IPS-20b (cell line): ENCODE results near the gene PEX14.

Experiments used
- H3K27ac ChIP-seq: one replicate; pipeline ENCODE4 v1.5.1; 2013; ENCODE audit warnings: low read length
- H3K27me3 ChIP-seq: 2 replicates; pipeline ENCODE4 v1.6.1; 2013; ENCODE audit warnings: mild to moderate bottlenecking, low read length, inconsistent platforms; ENCODE audit not compliant: insufficient read depth
- H3K36me3 ChIP-seq: 2 replicates; pipeline ENCODE4 v1.6.1; 2013; ENCODE audit warnings: low read depth, mild to moderate bottlenecking, inconsistent platforms, low read length, moderate library complexity; ENCODE audit not compliant: insufficient read depth
- H3K4me1 ChIP-seq: 2 replicates; pipeline ENCODE4 v1.6.1; 2013; ENCODE audit warnings: mild to moderate bottlenecking, control low read depth, inconsistent platforms, low read length, moderate library complexity; ENCODE audit not compliant: insufficient read depth
- H3K4me3 ChIP-seq: 2 replicates; pipeline ENCODE4 v1.5.1; 2013; ENCODE audit warnings: mild to moderate bottlenecking, low read length, inconsistent platforms
- H3K9ac ChIP-seq: 2 replicates; pipeline ENCODE4 v1.6.1; 2013; ENCODE audit warnings: low read depth, mild to moderate bottlenecking, inconsistent platforms, low read length, moderate library complexity
- H3K9me3 ChIP-seq: 2 replicates; pipeline ENCODE4 v1.6.1; 2013; ENCODE audit warnings: mild to moderate bottlenecking, low read depth, low read length, inconsistent platforms; ENCODE audit not compliant: insufficient read depth

PEX14 gene

GRCh38 chr1:10644307-10645128 lies 169.8 kb downstream of the PEX14 start:
- no peak overlapping the region for H3K4me3 ChIP-seq
- no peaks in the 10 kb centered on the region for H3K9me3 ChIP-seq
- no peaks in the 10 kb centered on the region; the same call in 1 of the 2 replicates for H3K4me1 ChIP-seq
- H3K27me3 ChIP-seq = peaks cover 14% of the 10 kb centered on the region
- H3K36me3 ChIP-seq = no peaks in the 10 kb centered on the region
- H3K9ac ChIP-seq = no peak overlapping the region
- H3K27ac ChIP-seq = no peak overlapping the region

- no peak overlapping the region for H3K27ac ChIP-seq
- H3K27me3 ChIP-seq = peaks cover 25% of the 10 kb centered on the region
- H3K36me3 ChIP-seq = no peaks in the 10 kb centered on the region
- H3K9me3 ChIP-seq = no peaks in the 10 kb centered on the region
- no peaks in the 10 kb centered on the region; the same call in 1 of the 2 replicates for H3K4me1 ChIP-seq
- H3K9ac ChIP-seq = no peak overlapping the region
- H3K4me3 ChIP-seq = no peak overlapping the region
Observed at GRCh38 chr1:10646347-10646861, 171.7 kb downstream of the PEX14 start.

GRCh38 chr1:10647414-10648170 lies 172.8 kb downstream of the PEX14 start:
- peaks cover 33% of the 10 kb centered on the region for H3K27me3 ChIP-seq
- H3K27ac ChIP-seq = no peak overlapping the region
- no peak overlapping the region for H3K9ac ChIP-seq

GRCh38 chr1:10648689-10649516 lies 174.2 kb downstream of the PEX14 start:
- H3K27ac ChIP-seq = no peak overlapping the region
- H3K4me1 ChIP-seq = no peaks in the 10 kb centered on the region; the same call in 1 of the 2 replicates
- peak overlapping the region; percentile 58; the same call in 1 of the 2 replicates for H3K4me3 ChIP-seq
- peaks cover 33% of the 10 kb centered on the region for H3K27me3 ChIP-seq
- no peaks in the 10 kb centered on the region for H3K9me3 ChIP-seq
- no peaks in the 10 kb centered on the region for H3K36me3 ChIP-seq
- no peak overlapping the region for H3K9ac ChIP-seq

More at GRCh38 chr1:10647414-10648170, 172.8 kb downstream of the PEX14 start:
- H3K4me3 ChIP-seq = no peak overlapping the region
- no peaks in the 10 kb centered on the region; the same call in 1 of the 2 replicates for H3K4me1 ChIP-seq
- no peaks in the 10 kb centered on the region for H3K9me3 ChIP-seq
- no peaks in the 10 kb centered on the region for H3K36me3 ChIP-seq

- H3K4me3 ChIP-seq = peak overlapping the region; percentile 58
- no peak overlapping the region for H3K9ac ChIP-seq
- H3K4me1 ChIP-seq = no peaks in the 10 kb centered on the region; the same call in 1 of the 2 replicates
- peaks cover 33% of the 10 kb centered on the region for H3K27me3 ChIP-seq
- H3K9me3 ChIP-seq = no peaks in the 10 kb centered on the region
- no peaks in the 10 kb centered on the region for H3K36me3 ChIP-seq
- H3K27ac ChIP-seq = no peak overlapping the region
Observed at GRCh38 chr1:10649517-10650201, 174.9 kb downstream of the PEX14 start.

GRCh38 chr1:10650556-10651388 lies 176.0 kb downstream of the PEX14 start:
- Histone ChIP-seq H3K27ac (no peak overlapping the region), H3K4me3 (peak overlapping the region; percentile 58; the same call in 1 of the 2 replicates), H3K36me3 (no peaks in the 10 kb centered on the region), H3K9me3 (no peaks in the 10 kb centered on the region), H3K27me3 (peaks cover 33% of the 10 kb centered on the region), H3K4me1 (no peaks in the 10 kb centered on the region; the same call in 1 of the 2 replicates), H3K9ac (no peak overlapping the region)

- Histone ChIP-seq H3K9me3 (no peaks in the 10 kb centered on the region), H3K36me3 (no peaks in the 10 kb centered on the region), H3K27me3 (peaks cover 33% of the 10 kb centered on the region), H3K9ac (no peak overlapping the region), H3K27ac (no peak overlapping the region), H3K4me1 (no peaks in the 10 kb centered on the region; the same call in 1 of the 2 replicates), H3K4me3 (no peak overlapping the region; the same call in 1 of the 2 replicates)
Observed at GRCh38 chr1:10651389-10651766, 176.6 kb downstream of the PEX14 start.

- Histone ChIP-seq H3K27ac (no peak overlapping the region), H3K9ac (no peak overlapping the region), H3K27me3 (peaks cover 33% of the 10 kb centered on the region), H3K36me3 (no peaks in the 10 kb centered on the region), H3K4me1 (no peaks in the 10 kb centered on the region; the same call in 1 of the 2 replicates), H3K4me3 (no peak overlapping the region; the same call in 1 of the 2 replicates), H3K9me3 (no peaks in the 10 kb centered on the region)
Observed at GRCh38 chr1:10651793-10652192, 177.0 kb downstream of the PEX14 start.

- peaks cover 33% of the 10 kb centered on the region for H3K27me3 ChIP-seq
- H3K27ac ChIP-seq = no peak overlapping the region
- no peaks in the 10 kb centered on the region for H3K36me3 ChIP-seq
- no peaks in the 10 kb centered on the region for H3K9me3 ChIP-seq
- no peak overlapping the region for H3K9ac ChIP-seq
- H3K4me1 ChIP-seq = no peaks in the 10 kb centered on the region; the same call in 1 of the 2 replicates
- no peak overlapping the region for H3K4me3 ChIP-seq
Observed at GRCh38 chr1:10652626-10653025, 177.9 kb downstream of the PEX14 start.
